ENCODE results near the gene TUFT1. TPM values are rescaled to one million over a fixed set of nuclear protein-coding genes. Genes with fewer than 3 reads are reported as not detected.

Gene TUFT1
- total and polyA plus RNA-seq, 2 of the 13 experiments (the other 11 are each of a cell fraction or from before 2014, with no cell fraction given), result 6.4 to 7.3 TPM

DNA sequence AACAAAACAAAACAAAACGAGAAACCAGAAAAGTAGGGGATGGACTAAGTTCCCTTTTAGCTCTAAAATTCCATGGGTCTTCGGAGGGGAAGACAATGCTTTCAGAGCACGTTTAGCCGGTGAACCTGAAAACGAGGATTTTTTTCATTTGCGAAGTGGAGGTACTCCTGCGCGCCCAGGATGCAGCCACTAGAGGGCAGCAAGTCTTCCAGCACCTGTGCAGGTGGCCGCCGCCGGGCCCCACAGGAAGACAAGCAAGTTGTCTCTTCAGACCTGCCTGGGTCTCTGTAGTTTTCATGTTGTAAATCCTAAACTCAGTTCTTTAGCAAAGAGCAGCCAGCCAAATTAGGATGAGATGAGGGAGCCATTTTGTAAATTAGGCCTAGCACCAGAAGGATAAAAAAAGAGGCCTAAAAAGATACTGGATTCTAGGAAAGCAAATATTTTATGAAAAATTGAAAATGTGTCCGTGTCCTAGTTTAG, 54.1 kb downstream of the TUFT1 start (continued):
- TF ChIP-seq, protein P1, sequence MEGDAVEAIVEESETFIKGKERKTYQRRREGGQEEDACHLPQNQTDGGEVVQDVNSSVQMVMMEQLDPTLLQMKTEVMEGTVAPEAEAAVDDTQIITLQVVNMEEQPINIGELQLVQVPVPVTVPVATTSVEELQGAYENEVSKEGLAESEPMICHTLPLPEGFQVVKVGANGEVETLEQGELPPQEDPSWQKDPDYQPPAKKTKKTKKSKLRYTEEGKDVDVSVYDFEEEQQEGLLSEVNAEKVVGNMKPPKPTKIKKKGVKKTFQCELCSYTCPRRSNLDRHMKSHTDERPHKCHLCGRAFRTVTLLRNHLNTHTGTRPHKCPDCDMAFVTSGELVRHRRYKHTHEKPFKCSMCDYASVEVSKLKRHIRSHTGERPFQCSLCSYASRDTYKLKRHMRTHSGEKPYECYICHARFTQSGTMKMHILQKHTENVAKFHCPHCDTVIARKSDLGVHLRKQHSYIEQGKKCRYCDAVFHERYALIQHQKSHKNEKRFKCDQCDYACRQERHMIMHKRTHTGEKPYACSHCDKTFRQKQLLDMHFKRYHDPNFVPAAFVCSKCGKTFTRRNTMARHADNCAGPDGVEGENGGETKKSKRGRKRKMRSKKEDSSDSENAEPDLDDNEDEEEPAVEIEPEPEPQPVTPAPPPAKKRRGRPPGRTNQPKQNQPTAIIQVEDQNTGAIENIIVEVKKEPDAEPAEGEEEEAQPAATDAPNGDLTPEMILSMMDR (CRISPR knock-in tag; IDR thresholded peaks at IDR 0.05), result peak; percentile 91
- TF ChIP-seq ELF3 (CRISPR knock-in tag; IDR thresholded peaks at IDR 0.05) (0 out of 2 replicates have a peak, but pooled peaks have one; percentile 39), MAZ (IDR thresholded peaks at IDR 0.05; ENCODE audit: borderline replicate concordance, low read depth, low read length) (no peak), MAZ (CRISPR knock-in tag; IDR thresholded peaks at IDR 0.05; ENCODE audit: low read depth) (no peak), ZNF337 (CRISPR knock-in tag; IDR thresholded peaks at IDR 0.05; ENCODE audit: borderline replicate concordance, low read depth) (no peak), ZNF296 (CRISPR knock-in tag; conservative IDR thresholded peaks at IDR 0.05) (no peak), EZH2 (conservative IDR thresholded peaks at IDR 0.05; ENCODE audit: low read depth, low read length) (no peak), HNRNPK (IDR thresholded peaks at IDR 0.05; ENCODE audit: low read depth, low read length, poor library complexity, severe bottlenecking) (no peak), HHEX (CRISPR knock-in tag; IDR thresholded peaks at IDR 0.05) (no peak), PAF1 (CRISPR knock-in tag; IDR thresholded peaks at IDR 0.05) (no peak), ZNF44 (CRISPR knock-in tag; IDR thresholded peaks at IDR 0.05) (no peak), ZC3H13 (CRISPR knock-in tag; IDR thresholded peaks at IDR 0.05) (no peak), ZNF749 (CRISPR knock-in tag; IDR thresholded peaks at IDR 0.05; ENCODE audit: borderline replicate concordance) (no peak), NPAS2 (CRISPR knock-in tag; IDR thresholded peaks at IDR 0.05; ENCODE audit: borderline replicate concordance) (no peak), ZNF367 (CRISPR knock-in tag; IDR thresholded peaks at IDR 0.05; ENCODE audit: borderline replicate concordance) (no peak), SAP130 (CRISPR knock-in tag; IDR thresholded peaks at IDR 0.05; ENCODE audit: low read depth) (peak; percentile 54), ZNF619 (CRISPR knock-in tag; IDR thresholded peaks at IDR 0.05) (no peak), ZFP36L2 (CRISPR knock-in tag; IDR thresholded peaks at IDR 0.05) (no peak), TRIM24 (CRISPR knock-in tag; IDR thresholded peaks at IDR 0.05) (no peak)
- TF ChIP-seq, protein P2, sequence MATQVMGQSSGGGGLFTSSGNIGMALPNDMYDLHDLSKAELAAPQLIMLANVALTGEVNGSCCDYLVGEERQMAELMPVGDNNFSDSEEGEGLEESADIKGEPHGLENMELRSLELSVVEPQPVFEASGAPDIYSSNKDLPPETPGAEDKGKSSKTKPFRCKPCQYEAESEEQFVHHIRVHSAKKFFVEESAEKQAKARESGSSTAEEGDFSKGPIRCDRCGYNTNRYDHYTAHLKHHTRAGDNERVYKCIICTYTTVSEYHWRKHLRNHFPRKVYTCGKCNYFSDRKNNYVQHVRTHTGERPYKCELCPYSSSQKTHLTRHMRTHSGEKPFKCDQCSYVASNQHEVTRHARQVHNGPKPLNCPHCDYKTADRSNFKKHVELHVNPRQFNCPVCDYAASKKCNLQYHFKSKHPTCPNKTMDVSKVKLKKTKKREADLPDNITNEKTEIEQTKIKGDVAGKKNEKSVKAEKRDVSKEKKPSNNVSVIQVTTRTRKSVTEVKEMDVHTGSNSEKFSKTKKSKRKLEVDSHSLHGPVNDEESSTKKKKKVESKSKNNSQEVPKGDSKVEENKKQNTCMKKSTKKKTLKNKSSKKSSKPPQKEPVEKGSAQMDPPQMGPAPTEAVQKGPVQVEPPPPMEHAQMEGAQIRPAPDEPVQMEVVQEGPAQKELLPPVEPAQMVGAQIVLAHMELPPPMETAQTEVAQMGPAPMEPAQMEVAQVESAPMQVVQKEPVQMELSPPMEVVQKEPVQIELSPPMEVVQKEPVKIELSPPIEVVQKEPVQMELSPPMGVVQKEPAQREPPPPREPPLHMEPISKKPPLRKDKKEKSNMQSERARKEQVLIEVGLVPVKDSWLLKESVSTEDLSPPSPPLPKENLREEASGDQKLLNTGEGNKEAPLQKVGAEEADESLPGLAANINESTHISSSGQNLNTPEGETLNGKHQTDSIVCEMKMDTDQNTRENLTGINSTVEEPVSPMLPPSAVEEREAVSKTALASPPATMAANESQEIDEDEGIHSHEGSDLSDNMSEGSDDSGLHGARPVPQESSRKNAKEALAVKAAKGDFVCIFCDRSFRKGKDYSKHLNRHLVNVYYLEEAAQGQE (IDR thresholded peaks at IDR 0.05; ENCODE audit: borderline replicate concordance in 1 of 2, low read depth in 1 of 2, low read length in 2 of 2), result no peak
- TF ChIP-seq, protein P3, sequence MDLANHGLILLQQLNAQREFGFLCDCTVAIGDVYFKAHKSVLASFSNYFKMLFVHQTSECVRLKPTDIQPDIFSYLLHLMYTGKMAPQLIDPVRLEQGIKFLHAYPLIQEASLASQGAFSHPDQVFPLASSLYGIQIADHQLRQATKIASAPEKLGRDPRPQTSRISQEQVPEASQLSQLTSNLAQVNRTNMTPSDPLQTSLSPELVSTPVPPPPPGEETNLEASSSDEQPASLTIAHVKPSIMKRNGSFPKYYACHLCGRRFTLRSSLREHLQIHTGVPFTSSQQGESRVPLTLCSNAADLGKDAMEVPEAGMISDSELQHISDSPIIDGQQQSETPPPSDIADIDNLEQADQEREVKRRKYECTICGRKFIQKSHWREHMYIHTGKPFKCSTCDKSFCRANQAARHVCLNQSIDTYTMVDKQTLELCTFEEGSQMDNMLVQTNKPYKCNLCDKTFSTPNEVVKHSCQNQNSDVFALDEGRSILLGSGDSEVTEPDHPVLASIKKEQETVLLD (CRISPR knock-in tag; IDR thresholded peaks at IDR 0.05; ENCODE audit: low read depth), result no peak
